ENCODE results near the gene CACYBP.
"Not testable (repeated sequence)": the region's sequence is repeated elsewhere in the genome, so short reads cannot be mapped to it uniquely, and the experiment has no call there.

The CACYBP gene

GRCh38 chr1:175042650-175043049 is 42.9 kb downstream of the CACYBP start:
- no peak for DNase-seq
- in situ Hi-C loops (cut with HindIII; ENCODE audit: low pct_ligation_motif_present, low pct_unique_long_range_greater_than_20kb, low sequenced_read_pairs), result no loop called here

GRCh38 chr1:175043824-175044223 is 44.1 kb downstream of the CACYBP start:
- in situ Hi-C loops (cut with HindIII; ENCODE audit: low pct_ligation_motif_present, low pct_unique_long_range_greater_than_20kb, low sequenced_read_pairs), result no loop called here
- DNase-seq, result no peak

- DNase-seq; in situ Hi-C loops (cut with HindIII; ENCODE audit: low pct_ligation_motif_present, low pct_unique_long_range_greater_than_20kb, low sequenced_read_pairs): not testable (repeated sequence)
Measured at GRCh38 chr1:175044591-175044990, 44.8 kb downstream of the CACYBP start.

DNA sequence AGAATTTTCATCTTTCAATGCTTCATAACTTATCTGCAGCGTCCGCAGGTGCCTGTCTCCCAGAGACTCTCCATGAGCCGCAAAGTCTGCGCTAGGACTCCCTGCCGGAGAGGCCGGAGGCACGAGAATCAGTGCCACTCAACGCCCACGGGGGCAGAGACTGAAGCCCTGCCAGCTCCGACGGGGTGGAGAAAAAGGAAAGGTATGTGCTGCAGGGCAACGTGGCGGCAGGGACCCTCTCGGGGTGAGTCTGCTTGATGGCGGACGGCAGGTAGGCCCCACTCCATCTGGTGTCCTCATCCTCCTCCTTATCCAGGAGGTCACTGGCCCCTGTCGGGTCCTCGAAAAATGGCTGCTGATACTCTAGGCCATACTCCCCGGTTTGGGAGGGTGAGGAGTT is 45.4 kb downstream of the CACYBP start:
- no peak for DNase-seq
- in situ Hi-C loops (cut with HindIII; ENCODE audit: low pct_ligation_motif_present, low pct_unique_long_range_greater_than_20kb, low sequenced_read_pairs), result no loop called here

- DNase-seq, result no peak
- in situ Hi-C loops (cut with HindIII; ENCODE audit: low pct_ligation_motif_present, low pct_unique_long_range_greater_than_20kb, low sequenced_read_pairs), result no loop called here
Measured at GRCh38 chr1:175045519-175045918, 45.8 kb downstream of the CACYBP start.

DNA sequence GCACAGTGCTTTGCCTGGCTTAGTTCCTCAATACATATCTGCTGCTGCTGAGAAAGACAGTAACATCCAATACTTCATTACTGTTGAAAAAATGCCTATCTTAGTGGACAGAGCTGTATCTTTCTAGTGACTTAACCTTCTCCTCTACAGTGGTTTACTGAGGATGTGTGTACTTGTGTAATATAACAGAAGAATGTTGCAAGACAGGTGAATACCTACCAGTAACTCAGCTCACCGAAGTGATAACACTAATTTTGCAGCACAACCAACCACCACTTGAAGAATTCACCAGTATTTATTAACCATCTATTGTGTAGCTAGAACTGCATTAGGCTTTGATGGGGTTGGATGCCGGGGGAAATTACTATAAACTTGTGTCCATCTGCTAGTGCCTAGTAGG is 51.2 kb downstream of the CACYBP start:
- no peak for DNase-seq
- in situ Hi-C loops (cut with HindIII; ENCODE audit: low pct_ligation_motif_present, low pct_unique_long_range_greater_than_20kb, low sequenced_read_pairs), result no loop called here

DNA sequence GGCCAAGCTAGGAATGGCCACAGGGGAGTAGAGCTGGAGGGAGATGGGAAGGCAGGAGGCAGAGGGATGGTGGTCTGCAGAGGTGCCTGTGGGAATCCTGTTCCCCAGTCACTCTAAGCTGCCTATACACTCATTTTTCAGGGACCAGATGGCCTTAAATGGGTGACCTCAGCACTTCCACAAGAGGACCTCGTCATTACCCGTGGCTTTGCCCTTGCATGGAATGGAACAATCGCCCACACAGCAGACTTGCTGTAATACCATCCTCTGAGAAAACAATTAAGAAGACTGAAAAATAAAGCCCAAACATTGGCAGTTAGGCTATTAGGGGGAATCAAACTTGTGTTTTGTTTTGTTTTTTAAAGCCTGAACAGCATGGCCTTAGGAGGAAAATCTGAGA is 55.0 kb downstream of the CACYBP start:
- in situ Hi-C loops (cut with HindIII; ENCODE audit: low pct_ligation_motif_present, low pct_unique_long_range_greater_than_20kb, low sequenced_read_pairs), result no loop called here

More for the DNA sequence above, 55.0 kb downstream of the CACYBP start:
- no peak for DNase-seq
